ENCODE measurements around the gene KRT23. TPM values are rescaled to one million over a fixed set of nuclear protein-coding genes. Genes with fewer than 3 reads are reported as not detected.

The KRT23 gene
- total RNA-seq, 1 experiment from 2014 or later = 19.0 TPM

DNA sequence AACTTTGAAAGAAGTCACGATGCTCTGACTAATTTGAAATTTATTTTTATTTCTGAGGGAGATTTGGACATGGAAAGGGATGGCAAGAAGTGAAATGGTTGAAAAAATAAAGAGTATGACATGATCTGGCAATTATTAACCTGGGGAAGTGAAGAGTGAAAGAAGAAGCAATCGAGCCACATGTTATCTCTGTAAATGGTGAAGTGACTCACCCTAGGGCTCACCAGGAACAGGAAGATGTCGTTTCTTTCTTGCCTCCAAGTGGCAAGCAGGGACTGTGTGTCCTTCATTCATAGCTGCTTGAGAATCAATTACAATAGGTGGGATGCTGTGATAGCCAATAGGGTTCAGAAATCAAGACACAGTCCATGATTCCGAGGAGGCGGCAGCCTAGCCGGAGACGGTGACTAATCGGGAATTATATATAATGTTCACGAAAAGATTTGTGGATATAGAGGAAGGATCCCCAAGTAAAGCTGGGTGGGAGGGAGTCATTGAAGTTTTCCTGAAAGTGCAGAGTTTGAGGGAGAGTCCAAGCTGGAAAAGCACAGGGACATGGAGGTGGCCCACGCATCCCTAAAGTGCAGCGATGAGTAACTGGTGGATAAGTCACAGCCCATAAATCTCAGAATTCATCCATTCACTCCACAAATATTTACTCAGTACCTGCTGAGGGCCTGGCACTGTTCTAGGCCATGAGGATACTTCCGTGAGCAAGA, 34.2 kb downstream of the KRT23 start:
- POLR2A ChIA-PET = interaction anchor here (0.8 to 1.0 kb wide), 2 partner anchors 14 to 43 kb away, joined by 3 read pairs; no protein-coding TSS in a partner anchor
- BruUV-seq (replicated peaks) = no TSS peak
- peak; percentile 85 for TF ChIP-seq FOSL1 (IDR thresholded peaks at IDR 0.05; ENCODE audit: low read depth)
- TF ChIP-seq EGR1 (IDR thresholded peaks at IDR 0.05; ENCODE audit: low read depth) = peak; percentile 87
- no peak for TF ChIP-seq EZH2phosphoT487 (IDR thresholded peaks at IDR 0.05; ENCODE audit: borderline replicate concordance)
- TF ChIP-seq ZNF274 (IDR thresholded peaks at IDR 0.05; ENCODE audit: low read depth, low read length) = no peak
- no peak for TF ChIP-seq POLR2A (IDR thresholded peaks at IDR 0.05; ENCODE audit: borderline replicate concordance, extremely low read depth, insufficient read depth, insufficient read length)
- no peak for TF ChIP-seq REST (IDR thresholded peaks at IDR 0.05; ENCODE audit: low read depth)
- peak; percentile 71; the same call in 1 of the 2 replicates for TF ChIP-seq SIN3A (IDR thresholded peaks at IDR 0.05; ENCODE audit: low read depth)
- TF ChIP-seq CEBPB (IDR thresholded peaks at IDR 0.05; ENCODE audit: low read depth) = peak; percentile 59; the same call in 1 of the 2 replicates
- TF ChIP-seq CBX3 (IDR thresholded peaks at IDR 0.05; ENCODE audit: low read depth) = peak; percentile 70; the same call in 1 of the 2 replicates
- peak; percentile 6; the same call in 1 of the 2 replicates for TF ChIP-seq RAD21 (IDR thresholded peaks at IDR 0.05; ENCODE audit: low read depth)
- no peak; the same call in 1 of the 2 replicates for TF ChIP-seq SRF (IDR thresholded peaks at IDR 0.05; ENCODE audit: low read depth)
- TF ChIP-seq EZH2 (IDR thresholded peaks at IDR 0.05) = no peak
- TF ChIP-seq SP1 (IDR thresholded peaks at IDR 0.05; ENCODE audit: low read depth) = peak; percentile 88
- TF ChIP-seq ZFX (IDR thresholded peaks at IDR 0.05) = no peak
- peak; percentile 48 for TF ChIP-seq POLR2AphosphoS5 (IDR thresholded peaks at IDR 0.05; ENCODE audit: low read depth, low read length)
- no peak for TF ChIP-seq CTCF (IDR thresholded peaks at IDR 0.05 in 2 of 3, conservative IDR thresholded peaks at IDR 0.05 in 1 of 3; ENCODE audit: borderline replicate concordance in 1 of 3, insufficient read depth in 1 of 3, low read depth in 2 of 3, low read length in 2 of 3)
- no peak; the same call in 1 of the 2 replicates for TF ChIP-seq ATF3 (IDR thresholded peaks at IDR 0.05)
- peak; percentile 81 for TF ChIP-seq JUND (IDR thresholded peaks at IDR 0.05)
- no peak for TF ChIP-seq TCF7L2 (IDR thresholded peaks at IDR 0.05; ENCODE audit: borderline replicate concordance, extremely low read depth, insufficient read depth, insufficient read length)
- TF ChIP-seq YY1 (IDR thresholded peaks at IDR 0.05; ENCODE audit: extremely low read depth, insufficient replicate concordance, low read depth, low read length) = peak; percentile 45
- TF ChIP-seq ELF1 (IDR thresholded peaks at IDR 0.05; ENCODE audit: borderline replicate concordance, low read depth) = no peak; the same call in 1 of the 2 replicates
- peak; percentile 66 for TF ChIP-seq MAX (IDR thresholded peaks at IDR 0.05)

More for the DNA sequence above, 34.2 kb downstream of the KRT23 start:
- Histone ChIP-seq H3K27me3 (ENCODE audit: insufficient read depth, low read length) (no peaks in the 10 kb centered on the region), H3K9me2 (ENCODE audit: insufficient read depth) (no peaks in the 10 kb centered on the region), H3K4me1 (ENCODE audit: control insufficient read depth in 1 of 2, insufficient read depth in 2 of 2, low read length in 2 of 2) (peaks cover 47 to 55% of the 10 kb centered on the region in 2 experiments), H3K4me3 (replicated peaks in 1 of 2; ENCODE audit: low read depth in 1 of 2, low read length in 2 of 2) (peak overlapping the region; percentile 12 to 33), H3K9ac (ENCODE audit: low read length) (peak overlapping the region; percentile 67), H3K79me2 (ENCODE audit: insufficient read depth, low read length) (no peaks in the 10 kb centered on the region), H3K4me2 (ENCODE audit: low read length) (peak overlapping the region; percentile 74), H2AFZ (ENCODE audit: low read depth, low read length, poor library complexity, severe bottlenecking) (no peak overlapping the region), H3K9me3 (ENCODE audit: control insufficient read depth in 1 of 2, insufficient read depth in 1 of 2, low read depth in 1 of 2, low read length in 2 of 2) (no peaks in the 10 kb centered on the region), H3K27ac (ENCODE audit: low read depth, low read length) (peak overlapping the region; percentile 96), H4K20me1 (ENCODE audit: insufficient read depth) (no peaks in the 10 kb centered on the region), H3K36me3 (ENCODE audit: control insufficient read depth in 1 of 2, insufficient read depth in 2 of 2, low read length in 2 of 2) (no peaks in the 10 kb centered on the region)
- intact Hi-C loops (cut with micrococcal nuclease) = loop anchor here (5.0 kb wide), 1 partner anchor 86 kb away; no protein-coding TSS in a partner anchor
- ATAC-seq (peak; percentile 87), DNase-seq (ENCODE audit: low read depth, low spot score) (peak; percentile 90)
- ChIA-PET RAD21 (ENCODE audit: low non-redundant PET in 1 of 2, low total read pairs in 2 of 2, uncharacterized antibody in 2 of 2, unreplicated experiment in 2 of 2) (no interaction called here), CTCF (interaction anchor here (1.0 kb wide), 1 partner anchor 283 kb away, joined by 3 read pairs; no protein-coding TSS in a partner anchor)

Measured in HCT116 (cell line).